HEK293 (cell line): ENCODE results near the gene MAN2A2.

Experiments
- CTCF ChIA-PET: fragments of 350-600 bp; formaldehyde crosslinking; extraction: SDS; loops from one replicate; lab custom pipeline; 2021; ENCODE audit warnings: antibody characterized with exemption; lab: Yijun Ruan, JAX
- POLR2A ChIA-PET: fragments of 300-600 bp; formaldehyde crosslinking; extraction: SDS; loops from one replicate; lab custom pipeline; 2020; ENCODE audit warnings: antibody characterized with exemption, inconsistent platforms; lab: Yijun Ruan, JAX
- H3K27ac ChIP-seq: fragments of 200-500 bp; sonication (Bioruptor generic); 2 replicates; pipeline ENCODE4 v1.5.1; 2014; ENCODE audit warnings: low read depth, low read length, control low read depth, inconsistent platforms; ENCODE audit errors: extremely low read depth
- H3K36me3 ChIP-seq, 2 experiments: fragments of 200-500 bp in 1 of 2; sonication (Bioruptor generic) in 1 of 2; 1 replicate in 1 of 2; 2 replicates in 1 of 2; pipeline ENCODE4 v1.5.1; 2014 to 2017; ENCODE audit warnings: inconsistent platforms in 2 of 2, low read length in 2 of 2; ENCODE audit not compliant: control insufficient read depth in 2 of 2, insufficient read depth in 1 of 2
- H3K4me1 ChIP-seq: fragments of 200-500 bp; sonication (Bioruptor generic); 2 replicates; pipeline ENCODE4 v1.5.1; 2014; ENCODE audit warnings: mild to moderate bottlenecking, low read length, inconsistent platforms; ENCODE audit not compliant: control insufficient read depth, insufficient read depth
- H3K4me3 ChIP-seq: 2 replicates; pipeline ENCODE4 v1.5.1; 2011; ENCODE audit warnings: low read depth, mild to moderate bottlenecking, control low read depth, low read length, moderate library complexity
- H3K9me3 ChIP-seq: fragments of 200-500 bp; sonication (Bioruptor generic); 2 replicates; pipeline ENCODE4 v1.5.1; 2014; ENCODE audit warnings: low read depth, low read length, inconsistent platforms; ENCODE audit not compliant: control insufficient read depth, insufficient read depth
- BCL6B ChIP-seq: fragments of 450-650 bp; formaldehyde crosslinking; IDR thresholded peaks from 2 replicates; pipeline ENCODE4 v1.5.1; 2017; ENCODE audit warnings: missing biosample characterization, missing genetic modification characterization
- GLIS1 ChIP-seq: fragments of 450-650 bp; formaldehyde crosslinking; IDR thresholded peaks from 2 replicates; pipeline ENCODE4 v1.5.1; 2016; ENCODE audit warnings: missing biosample characterization, missing genetic modification characterization
- IKZF3 ChIP-seq: fragments of 450-650 bp; IDR thresholded peaks from 2 replicates; pipeline ENCODE4 v1.5.0; 2018; ENCODE audit warnings: missing biosample characterization, mild to moderate bottlenecking, missing genetic modification characterization, moderate library complexity
- OSR2 ChIP-seq: fragments of 450-650 bp; formaldehyde crosslinking; IDR thresholded peaks from 2 replicates; pipeline ENCODE4 v1.5.1; 2016; ENCODE audit warnings: missing biosample characterization, missing genetic modification characterization
- PRDM6 ChIP-seq: fragments of 450-650 bp; formaldehyde crosslinking; IDR thresholded peaks from 2 replicates; pipeline ENCODE4 v1.5.1; 2017; ENCODE audit warnings: missing biosample characterization, missing genetic modification characterization
- REST ChIP-seq: fragments of 450-650 bp; formaldehyde crosslinking; IDR thresholded peaks from 2 replicates; pipeline ENCODE4 v1.5.1; 2016; ENCODE audit warnings: missing biosample characterization, missing genetic modification characterization
- YY1 ChIP-seq: fragments of 450-650 bp; formaldehyde crosslinking; IDR thresholded peaks from 2 replicates; pipeline ENCODE4 v1.5.1; 2018; ENCODE audit warnings: missing biosample characterization, missing genetic modification characterization
- ZBTB21 ChIP-seq: fragments of 450-650 bp; formaldehyde crosslinking; IDR thresholded peaks from 2 replicates; pipeline ENCODE4 v1.5.1; 2017; ENCODE audit warnings: missing biosample characterization, missing genetic modification characterization
- ZFP41 ChIP-seq: fragments of 450-650 bp; formaldehyde crosslinking; IDR thresholded peaks from 2 replicates; pipeline ENCODE4 v1.5.1; 2016; ENCODE audit warnings: missing biosample characterization, missing genetic modification characterization, borderline replicate concordance
- ZNF416 ChIP-seq: fragments of 450-650 bp; formaldehyde crosslinking; IDR thresholded peaks from 2 replicates; pipeline ENCODE4 v1.5.1; 2016; ENCODE audit warnings: missing biosample characterization, missing genetic modification characterization
- ZNF449 ChIP-seq: fragments of 450-650 bp; formaldehyde crosslinking; IDR thresholded peaks from 2 replicates; pipeline ENCODE4 v1.5.1; 2017; ENCODE audit warnings: missing biosample characterization, mild to moderate bottlenecking, missing genetic modification characterization, moderate library complexity
- ZNF792 ChIP-seq: fragments of 450-650 bp; formaldehyde crosslinking; IDR thresholded peaks from 2 replicates; pipeline ENCODE4 v1.5.1; 2016; ENCODE audit warnings: missing biosample characterization, missing genetic modification characterization
- ZSCAN18 ChIP-seq: fragments of 450-650 bp; formaldehyde crosslinking; IDR thresholded peaks from 2 replicates; pipeline ENCODE4 v1.5.1; 2016; ENCODE audit warnings: missing biosample characterization, missing genetic modification characterization

Gene MAN2A2

GRCh38 chr15:90878660-90879059 is 24.4 kb upstream of the MAN2A2 start (continued):
- TF ChIP-seq ZBTB21: no peak
- TF ChIP-seq ZSCAN18: no peak
- no peak for TF ChIP-seq YY1 (tag by site-specific recombination)
- no peak for TF ChIP-seq ZNF416 (tag by site-specific recombination)
- no peak for TF ChIP-seq ZFP41 (tag by site-specific recombination)
- no peak for TF ChIP-seq GLIS1
- TF ChIP-seq ZNF449 (tag by site-specific recombination): no peak
- TF ChIP-seq IKZF3 (tag by site-specific recombination): no peak
- TF ChIP-seq, all 188 proteins: peak for 0

GRCh38 chr15:90879730-90880366 is 23.3 kb upstream of the MAN2A2 start:
- TF ChIP-seq ZNF792 (no peak), ZNF449 (tag by site-specific recombination) (peak; percentile 61; the same call in 1 of the 2 replicates)
- no peak overlapping the region for H3K4me3 ChIP-seq
- no peaks in the 10 kb centered on the region for H3K4me1 ChIP-seq
- H3K9me3 ChIP-seq: no peaks in the 10 kb centered on the region
- ChIA-PET POLR2A (no interaction called here), CTCF (no interaction called here)
- H3K36me3 ChIP-seq: peaks cover 14 to 78% of the 10 kb centered on the region in 2 experiments
- no peak overlapping the region for H3K27ac ChIP-seq

GRCh38 chr15:90880381-90881145 is 22.5 kb upstream of the MAN2A2 start:
- POLR2A ChIA-PET: no interaction called here
- H3K27ac ChIP-seq: no peak overlapping the region
- no peaks in the 10 kb centered on the region for H3K9me3 ChIP-seq
- CTCF ChIA-PET: interaction anchor here (0.7 kb wide), 1 partner anchor 54 kb away, joined by 3 read pairs; the partner anchor contains the start of gene UNC45A
- TF ChIP-seq REST (tag by site-specific recombination) (no peak), BCL6B (tag by site-specific recombination) (no peak), PRDM6 (tag by site-specific recombination) (no peak), OSR2 (tag by site-specific recombination) (no peak)
- TF ChIP-seq, all 188 proteins: peak for 0
- Histone ChIP-seq H3K4me1 (no peaks in the 10 kb centered on the region), H3K36me3 (peaks cover 10 to 75% of the 10 kb centered on the region in 2 experiments; a peak in 2 of 3 replicates), H3K4me3 (no peak overlapping the region)
